ENCODE measurements around the gene PHC3.
A peak's percentile ranks its signal among the peaks of the same experiment; 100 is the strongest.

The PHC3 gene

DNA sequence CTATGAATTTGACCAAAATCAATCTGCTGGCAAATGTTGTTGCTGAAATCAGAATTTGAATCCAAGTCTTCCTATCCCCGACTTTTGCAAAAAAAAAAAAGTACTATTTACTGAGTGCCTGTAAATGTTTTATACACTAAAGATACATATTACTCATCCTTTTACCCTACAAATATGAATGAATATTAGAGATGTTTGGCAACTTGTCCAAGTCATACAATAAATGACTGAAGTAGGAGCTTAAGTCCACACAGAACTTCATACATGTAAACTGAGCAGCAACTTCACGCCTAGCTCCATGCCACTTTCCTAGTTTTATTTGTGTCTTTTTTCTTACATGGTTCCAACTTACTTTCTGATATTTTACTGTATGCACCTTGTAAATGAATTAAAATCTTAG lies 39.2 kb downstream of the PHC3 start:
- in situ Hi-C loops (cut with MboI; ENCODE audit: low sequenced_read_pairs, unreplicated experiment) = no loop called here
- no peak for DNase-seq (ENCODE audit: low spot score)
- TF ChIP-seq, protein P1, sequence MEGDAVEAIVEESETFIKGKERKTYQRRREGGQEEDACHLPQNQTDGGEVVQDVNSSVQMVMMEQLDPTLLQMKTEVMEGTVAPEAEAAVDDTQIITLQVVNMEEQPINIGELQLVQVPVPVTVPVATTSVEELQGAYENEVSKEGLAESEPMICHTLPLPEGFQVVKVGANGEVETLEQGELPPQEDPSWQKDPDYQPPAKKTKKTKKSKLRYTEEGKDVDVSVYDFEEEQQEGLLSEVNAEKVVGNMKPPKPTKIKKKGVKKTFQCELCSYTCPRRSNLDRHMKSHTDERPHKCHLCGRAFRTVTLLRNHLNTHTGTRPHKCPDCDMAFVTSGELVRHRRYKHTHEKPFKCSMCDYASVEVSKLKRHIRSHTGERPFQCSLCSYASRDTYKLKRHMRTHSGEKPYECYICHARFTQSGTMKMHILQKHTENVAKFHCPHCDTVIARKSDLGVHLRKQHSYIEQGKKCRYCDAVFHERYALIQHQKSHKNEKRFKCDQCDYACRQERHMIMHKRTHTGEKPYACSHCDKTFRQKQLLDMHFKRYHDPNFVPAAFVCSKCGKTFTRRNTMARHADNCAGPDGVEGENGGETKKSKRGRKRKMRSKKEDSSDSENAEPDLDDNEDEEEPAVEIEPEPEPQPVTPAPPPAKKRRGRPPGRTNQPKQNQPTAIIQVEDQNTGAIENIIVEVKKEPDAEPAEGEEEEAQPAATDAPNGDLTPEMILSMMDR (IDR thresholded peaks at IDR 0.05; ENCODE audit: borderline replicate concordance, control extremely low read depth, extremely low read depth, insufficient read depth, missing control alignments) = no peak

DNA sequence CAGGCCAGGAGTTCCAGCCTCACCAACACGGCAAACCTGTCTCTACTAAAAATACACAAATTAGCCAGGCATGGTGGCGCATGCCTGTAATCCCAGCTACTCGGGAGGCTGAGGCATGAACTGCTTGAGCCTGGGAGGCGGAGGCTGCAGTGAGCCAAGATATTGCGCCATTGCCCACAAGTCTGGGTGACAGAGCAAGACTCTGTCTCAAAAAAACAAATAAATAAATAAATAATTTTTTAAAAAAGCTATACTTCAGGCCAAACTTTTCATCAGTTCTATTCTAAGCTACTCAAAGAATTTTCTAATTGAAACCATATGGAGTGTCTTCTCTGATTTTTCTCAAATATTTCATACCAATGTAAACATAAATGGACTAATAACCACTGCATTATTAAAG lies 43.5 kb downstream of the PHC3 start:
- TF ChIP-seq, protein P1 (IDR thresholded peaks at IDR 0.05; ENCODE audit: borderline replicate concordance, control extremely low read depth, extremely low read depth, insufficient read depth, missing control alignments) = no peak
- in situ Hi-C loops (cut with MboI; ENCODE audit: low sequenced_read_pairs, unreplicated experiment) = no loop called here
- no peak for DNase-seq (ENCODE audit: low spot score)

DNA sequence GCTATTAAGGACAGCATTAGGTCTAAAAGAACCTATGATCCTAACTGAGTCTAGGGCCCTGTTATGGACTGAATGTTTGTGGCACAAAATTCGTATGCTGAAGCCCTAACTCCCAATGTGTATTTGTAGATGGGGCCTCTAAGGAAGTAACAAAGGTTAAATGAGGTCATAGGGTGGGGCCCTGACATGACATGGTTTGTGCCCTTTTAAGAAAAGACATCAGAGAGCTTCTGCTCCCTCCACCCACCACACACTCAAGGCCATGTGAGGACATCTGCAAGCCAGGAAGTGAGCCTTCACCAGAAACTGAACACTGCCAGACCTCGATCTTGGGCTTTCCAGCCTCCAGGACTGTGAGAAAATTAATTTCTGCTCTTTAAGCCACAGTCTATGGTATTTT lies 49.2 kb downstream of the PHC3 start:
- no peak for DNase-seq (ENCODE audit: low spot score)
- TF ChIP-seq, protein P1 (IDR thresholded peaks at IDR 0.05; ENCODE audit: borderline replicate concordance, control extremely low read depth, extremely low read depth, insufficient read depth, missing control alignments) = no peak
- in situ Hi-C loops (cut with MboI; ENCODE audit: low sequenced_read_pairs, unreplicated experiment) = no loop called here

DNA sequence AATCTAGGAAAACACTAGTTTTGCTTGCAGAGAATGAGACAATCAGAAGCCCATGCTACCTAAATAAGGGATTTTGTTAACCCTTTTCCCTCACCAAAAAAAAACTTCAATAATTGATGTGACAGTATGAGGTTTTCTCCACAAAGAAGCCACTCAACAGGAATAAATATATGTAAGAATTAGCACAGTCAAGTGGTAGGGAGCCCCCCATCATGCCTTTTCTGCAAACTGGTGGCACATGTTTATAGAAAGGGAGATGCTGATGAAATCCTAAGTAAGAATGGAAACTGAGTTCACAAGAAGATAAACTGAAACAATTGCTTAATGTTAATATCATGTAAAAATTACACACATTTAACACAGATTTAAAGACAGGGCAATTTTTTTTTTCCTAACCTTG lies 51.0 kb downstream of the PHC3 start:
- in situ Hi-C loops (cut with MboI; ENCODE audit: low sequenced_read_pairs, unreplicated experiment) = no loop called here

DNA sequence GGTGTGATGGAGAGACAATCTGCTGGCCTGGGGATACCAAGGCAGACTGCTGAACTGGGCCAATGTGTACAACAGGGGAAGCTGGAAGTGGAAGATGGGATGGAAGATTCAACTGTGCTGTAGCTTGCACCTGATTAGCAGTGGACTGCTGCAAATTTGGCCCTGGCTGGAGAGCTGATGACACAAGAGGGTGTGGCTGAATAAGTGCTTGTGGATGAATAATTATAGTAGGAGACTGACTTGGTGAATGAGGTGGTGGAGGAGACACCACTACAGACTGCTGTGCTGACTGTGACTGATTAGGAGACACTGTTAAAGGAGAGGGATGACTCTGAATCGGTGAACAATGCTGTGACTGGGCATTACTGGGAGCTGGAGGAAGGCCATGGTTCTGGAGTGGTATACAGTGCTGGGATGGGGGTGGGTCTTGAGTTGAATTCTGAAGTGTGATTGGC lies 52.5 kb downstream of the PHC3 start:
- peak; percentile 24 for DNase-seq (ENCODE audit: low spot score)
- in situ Hi-C loops (cut with MboI; ENCODE audit: low sequenced_read_pairs, unreplicated experiment) = no loop called here
- TF ChIP-seq, protein P1 (IDR thresholded peaks at IDR 0.05; ENCODE audit: borderline replicate concordance, control extremely low read depth, extremely low read depth, insufficient read depth, missing control alignments) = no peak

More for the DNA sequence above, 51.0 kb downstream of the PHC3 start:
- TF ChIP-seq, protein P1 (IDR thresholded peaks at IDR 0.05; ENCODE audit: borderline replicate concordance, control extremely low read depth, extremely low read depth, insufficient read depth, missing control alignments) = no peak
- DNase-seq (ENCODE audit: low spot score) = no peak

DNA sequence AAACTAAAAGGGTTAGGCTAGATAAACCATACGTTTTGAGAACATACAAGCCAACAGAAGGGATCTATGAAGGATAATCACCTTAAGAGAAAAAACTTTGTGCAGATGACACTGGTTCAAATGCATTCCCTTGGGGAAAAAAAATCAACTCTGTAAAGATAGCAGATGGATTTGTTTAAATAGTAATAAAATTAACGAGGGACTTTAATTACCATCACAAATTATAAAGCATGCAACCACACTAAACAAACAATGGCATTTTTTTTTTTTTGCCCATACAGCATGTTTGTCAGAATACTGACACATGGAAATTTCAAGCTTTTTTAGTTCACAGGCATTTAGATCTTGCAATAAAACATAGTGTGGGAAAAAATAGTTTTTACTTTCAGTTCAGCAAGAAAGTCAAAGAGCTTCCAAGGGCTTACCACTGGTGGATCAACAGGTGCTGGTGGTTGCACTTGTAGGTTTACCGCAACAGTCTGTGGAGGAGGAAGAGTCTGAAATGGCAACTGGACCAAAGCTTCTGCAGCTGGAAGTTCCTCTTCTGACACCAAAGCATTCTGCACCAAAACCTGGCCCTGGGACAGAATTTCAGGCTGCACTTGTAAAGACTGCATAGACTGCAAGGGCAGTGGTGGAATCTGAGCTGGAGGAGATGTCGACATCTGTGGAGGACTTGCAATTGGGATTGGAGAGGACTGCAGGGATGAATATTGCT lies 53.1 kb downstream of the PHC3 start:
- in situ Hi-C loops (cut with MboI; ENCODE audit: low sequenced_read_pairs, unreplicated experiment) = no loop called here
- DNase-seq (ENCODE audit: low spot score) = peak; percentile 43
- TF ChIP-seq, protein P1 (IDR thresholded peaks at IDR 0.05; ENCODE audit: borderline replicate concordance, control extremely low read depth, extremely low read depth, insufficient read depth, missing control alignments) = no peak

All from GM13976 (cell line).